Measurements from ENCODE around the gene SIL1. TPM values are rescaled to one million over a fixed set of nuclear protein-coding genes. Genes with fewer than 3 reads are reported as not detected.
A peak's percentile ranks its signal among the peaks of the same experiment; 100 is the strongest.

SIL1 gene
- total RNA-seq, 2 donors from 2014 or later, result 17.2 to 20.2 TPM

GRCh38 chr5:138914338-138914737, 283.8 kb downstream of the SIL1 start:
- Histone ChIP-seq H3K36me3 (ENCODE audit: control insufficient read depth, insufficient read depth, low read length) (peaks cover 69% of the 10 kb centered on the region), H3K9me3 (ENCODE audit: control insufficient read depth, low read length) (no peaks in the 10 kb centered on the region), H3K4me3 (ENCODE audit: low read length) (no peak overlapping the region), H3K27me3 (ENCODE audit: control insufficient read depth, insufficient read depth, low read length, poor library complexity, severe bottlenecking) (no peaks in the 10 kb centered on the region), H3K9ac (ENCODE audit: extremely low read depth, low read length, poor library complexity, severe bottlenecking) (no peak overlapping the region), H3K27ac (ENCODE audit: low read depth, low read length) (no peak overlapping the region), H3K4me1 (ENCODE audit: control insufficient read depth, insufficient read depth, low read length) (no peaks in the 10 kb centered on the region)
- H3K4me1 Mint-ChIP-seq, result peaks cover 5% of the 10 kb centered on the region
- WGBS, 2 experiments (ENCODE audit: insufficient coverage in 1 of 2, insufficient read length in 1 of 2), result 84 to 100% methylated on average over 1 to 3 of the region's 3 CpGs
- no peaks in the 10 kb centered on the region for H3K9me3 Mint-ChIP-seq
- DNase-seq, result no peak
- H3K4me3 Mint-ChIP-seq, result no peak overlapping the region
- no peaks in the 10 kb centered on the region for H3K27me3 Mint-ChIP-seq (ENCODE audit: insufficient read depth)
- peaks cover 37% of the 10 kb centered on the region for H3K36me3 Mint-ChIP-seq (ENCODE audit: low read depth)
- H3K27ac Mint-ChIP-seq, result no peak overlapping the region
- TF ChIP-seq CTCF (conservative IDR thresholded peaks at IDR 0.05), result no peak

- no peak overlapping the region for H3K4me3 Mint-ChIP-seq
- Histone ChIP-seq H3K27me3 (ENCODE audit: control insufficient read depth, insufficient read depth, low read length, poor library complexity, severe bottlenecking) (no peaks in the 10 kb centered on the region), H3K9ac (ENCODE audit: extremely low read depth, low read length, poor library complexity, severe bottlenecking) (no peak overlapping the region), H3K36me3 (ENCODE audit: control insufficient read depth, insufficient read depth, low read length) (peaks cover 66% of the 10 kb centered on the region), H3K4me1 (ENCODE audit: control insufficient read depth, insufficient read depth, low read length) (no peaks in the 10 kb centered on the region), H3K9me3 (ENCODE audit: control insufficient read depth, low read length) (no peaks in the 10 kb centered on the region), H3K4me3 (ENCODE audit: low read length) (no peak overlapping the region), H3K27ac (ENCODE audit: low read depth, low read length) (no peak overlapping the region)
- no peak overlapping the region for H3K27ac Mint-ChIP-seq
- peak; percentile 11 for DNase-seq
- H3K36me3 Mint-ChIP-seq (ENCODE audit: low read depth), result peaks cover 37% of the 10 kb centered on the region
- 95% methylated on average over 3 of the region's 3 CpGs; no CpG with 5 or more reads in 1 of the 2 experiments for WGBS, 2 experiments (ENCODE audit: insufficient coverage in 1 of 2, insufficient read length in 1 of 2)
- no peak for TF ChIP-seq CTCF (conservative IDR thresholded peaks at IDR 0.05)
- H3K4me1 Mint-ChIP-seq, result peaks cover 5% of the 10 kb centered on the region
- H3K27me3 Mint-ChIP-seq (ENCODE audit: insufficient read depth), result no peaks in the 10 kb centered on the region
- H3K9me3 Mint-ChIP-seq, result no peaks in the 10 kb centered on the region
These were observed 284.4 kb downstream of the SIL1 start for GRCh38 chr5:138913773-138914172.

GRCh38 chr5:138912093-138912492, 286.1 kb downstream of the SIL1 start:
- Histone ChIP-seq H3K27me3 (ENCODE audit: control insufficient read depth, insufficient read depth, low read length, poor library complexity, severe bottlenecking) (no peaks in the 10 kb centered on the region), H3K4me3 (ENCODE audit: low read length) (no peak overlapping the region), H3K9ac (ENCODE audit: extremely low read depth, low read length, poor library complexity, severe bottlenecking) (no peak overlapping the region), H3K27ac (ENCODE audit: low read depth, low read length) (no peak overlapping the region), H3K36me3 (ENCODE audit: control insufficient read depth, insufficient read depth, low read length) (peaks cover 55% of the 10 kb centered on the region), H3K9me3 (ENCODE audit: control insufficient read depth, low read length) (no peaks in the 10 kb centered on the region), H3K4me1 (ENCODE audit: control insufficient read depth, insufficient read depth, low read length) (no peaks in the 10 kb centered on the region)
- H3K27me3 Mint-ChIP-seq (ENCODE audit: insufficient read depth), result no peaks in the 10 kb centered on the region
- 91 to 98% methylated on average over 4 of the region's 4 CpGs for WGBS, 2 experiments (ENCODE audit: insufficient coverage in 1 of 2, insufficient read length in 1 of 2)
- peaks cover 49% of the 10 kb centered on the region for H3K36me3 Mint-ChIP-seq (ENCODE audit: low read depth)
- TF ChIP-seq CTCF (conservative IDR thresholded peaks at IDR 0.05), result no peak
- H3K4me1 Mint-ChIP-seq, result peaks cover 5% of the 10 kb centered on the region
- no peak for DNase-seq
- peak overlapping the region; percentile 1 for H3K27ac Mint-ChIP-seq
- H3K9me3 Mint-ChIP-seq, result no peaks in the 10 kb centered on the region
- H3K4me3 Mint-ChIP-seq, result no peak overlapping the region

Measured in endodermal cell (in vitro differentiated cells).